DMS153 (cell line): ENCODE measurements around the gene VAMP4.
"Not testable (repeated sequence)": the region's sequence is repeated elsewhere in the genome, so short reads cannot be mapped to it uniquely, and the experiment has no call there.

Experiments
- DNase-seq: peaks from one replicate; lab custom pipeline; 2025; lab: John Stamatoyannopoulos, UW

VAMP4 gene

DNA sequence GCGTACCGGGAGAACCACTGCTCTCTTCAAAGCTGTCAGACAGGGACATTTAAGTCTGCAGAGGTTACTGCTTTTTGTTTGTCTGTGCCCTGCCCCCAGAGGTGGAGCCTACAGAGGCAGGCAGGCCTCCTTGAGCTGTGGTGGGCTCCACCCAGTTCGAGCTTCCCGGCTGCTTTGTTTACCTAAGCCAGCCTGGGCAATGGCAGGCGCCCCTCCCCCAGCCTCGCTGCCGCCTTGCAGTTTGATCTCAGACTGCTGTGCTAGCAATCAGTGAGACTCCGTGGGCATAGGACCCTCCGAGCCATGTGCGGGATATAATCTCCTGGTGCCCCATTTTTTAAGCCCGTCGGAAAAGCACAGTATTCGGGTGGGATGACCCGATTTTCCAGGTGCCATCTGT lies 46.1 kb downstream of the VAMP4 start:
- DNase-seq, result not testable (repeated sequence)

DNA sequence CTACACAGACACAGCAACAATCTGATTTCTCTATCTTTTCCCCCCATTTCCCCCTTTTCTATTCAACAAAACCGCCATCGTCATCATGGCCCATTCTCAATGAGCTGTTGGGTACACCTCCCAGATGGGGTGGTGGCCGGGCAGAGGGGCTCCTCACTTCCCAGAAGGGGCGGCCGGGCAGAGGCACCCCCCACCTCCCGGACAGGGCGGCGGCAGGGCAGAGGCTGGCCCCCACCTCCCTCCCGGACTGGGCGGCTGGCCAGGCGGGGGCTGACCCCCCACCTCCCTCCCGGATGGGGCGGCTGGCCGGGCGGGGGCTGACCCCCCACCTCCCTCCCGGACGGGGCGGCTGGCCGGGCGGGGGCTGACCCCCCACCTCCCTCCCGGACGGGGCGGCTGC lies 48.3 kb downstream of the VAMP4 start:
- not testable (repeated sequence) for DNase-seq

DNA sequence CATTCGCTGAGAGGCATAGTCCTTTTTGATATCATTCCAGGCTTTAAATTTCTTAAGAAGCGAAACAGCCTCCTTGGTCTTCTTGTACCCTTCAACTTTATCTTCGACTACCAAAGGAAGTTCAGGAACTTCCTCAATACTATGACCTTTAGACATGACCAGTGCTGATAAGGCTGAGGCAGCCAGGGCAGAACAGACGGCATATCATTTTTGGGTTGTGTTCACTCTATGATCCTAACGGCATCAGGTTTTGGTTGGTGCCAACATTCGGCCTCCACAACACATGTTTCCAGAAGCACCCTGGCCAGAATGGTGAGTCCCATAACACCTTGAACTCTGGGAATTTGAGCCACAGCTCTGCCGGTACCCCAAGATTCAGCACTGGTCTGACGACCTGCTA lies 58.0 kb downstream of the VAMP4 start:
- no peak for DNase-seq

DNA sequence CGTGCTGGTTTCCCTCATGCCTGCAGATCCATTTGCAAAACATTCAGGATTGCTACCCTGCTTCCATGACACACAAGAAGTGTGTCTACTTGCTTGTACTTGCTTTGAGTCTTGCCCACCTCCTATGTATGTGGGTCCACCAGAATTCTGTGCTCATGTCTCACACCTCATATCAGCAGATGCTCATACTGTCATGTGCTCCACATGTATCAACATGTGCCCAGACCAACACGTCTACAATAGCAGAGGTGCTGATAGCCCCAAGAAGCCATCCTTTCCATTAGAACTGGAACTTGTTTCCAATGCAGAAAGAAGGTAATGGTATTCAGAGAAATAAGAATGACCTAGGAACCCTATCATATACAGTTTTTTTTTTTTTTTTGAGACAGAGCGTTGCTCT lies 61.5 kb downstream of the VAMP4 start:
- no peak for DNase-seq

DNA sequence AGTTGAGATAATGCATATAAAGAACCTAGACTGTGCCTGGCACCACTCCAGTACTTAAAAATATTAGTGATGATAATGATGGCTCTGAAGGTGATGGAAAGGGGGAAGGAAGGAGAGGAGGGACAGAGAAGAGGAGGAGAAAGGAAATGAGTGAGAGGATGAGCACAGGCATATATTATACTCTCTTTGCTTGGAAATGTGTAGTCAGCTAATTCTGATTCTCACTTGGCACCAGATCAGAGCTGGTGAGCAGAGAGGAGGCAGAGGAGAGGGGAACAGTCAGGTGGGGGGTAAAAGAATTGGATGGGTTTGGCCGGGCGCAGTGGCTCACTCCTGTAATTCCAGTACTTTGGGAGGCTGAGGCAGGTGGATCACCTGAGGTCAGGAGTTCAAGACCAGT lies 65.0 kb downstream of the VAMP4 start:
- DNase-seq, result no peak

DNA sequence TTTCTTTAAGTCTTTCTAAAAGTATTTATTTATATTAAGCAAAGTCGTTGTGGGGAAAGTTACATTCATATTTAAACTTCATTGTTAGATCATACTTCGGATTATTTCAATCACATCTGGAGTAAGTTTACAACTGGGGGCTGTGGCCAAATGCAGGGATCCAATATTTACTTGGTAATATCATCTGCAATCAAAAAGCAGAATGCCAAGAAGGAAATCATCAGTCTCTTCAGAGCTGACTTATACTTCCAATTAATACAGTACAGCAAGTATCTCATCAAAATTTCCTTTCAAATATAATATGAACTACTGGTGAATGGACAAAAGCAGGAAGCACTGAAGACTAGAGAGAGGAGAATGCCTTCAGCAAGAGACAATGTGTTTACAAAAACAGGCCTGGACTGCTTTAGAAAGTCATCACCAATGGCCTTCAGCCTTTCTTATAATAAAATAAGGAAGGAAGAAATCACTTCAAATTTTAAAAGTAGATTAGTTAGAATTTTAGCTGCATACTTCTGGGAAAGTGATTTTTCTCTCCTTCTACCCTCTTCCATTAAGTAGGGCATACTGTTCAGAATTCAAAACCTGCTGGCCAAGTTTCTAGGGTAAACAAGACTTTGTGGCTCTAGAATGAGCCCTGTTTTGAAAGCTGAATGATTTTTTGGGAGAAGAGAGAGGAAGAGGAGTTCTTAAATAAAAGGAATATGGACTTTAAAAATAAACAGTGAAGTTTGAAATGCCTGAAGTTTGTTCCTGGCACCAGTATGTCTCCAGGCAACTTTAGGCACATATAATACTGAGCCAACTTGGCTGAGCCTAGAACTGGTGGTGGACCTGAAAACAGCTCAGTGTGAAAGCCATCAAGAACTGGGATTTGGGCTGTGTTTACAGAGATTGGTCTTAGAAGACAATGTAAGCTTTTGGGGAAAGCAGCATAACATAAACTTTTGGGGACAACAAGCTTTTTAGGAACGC lies 67.1 kb downstream of the VAMP4 start:
- no peak for DNase-seq

DNA sequence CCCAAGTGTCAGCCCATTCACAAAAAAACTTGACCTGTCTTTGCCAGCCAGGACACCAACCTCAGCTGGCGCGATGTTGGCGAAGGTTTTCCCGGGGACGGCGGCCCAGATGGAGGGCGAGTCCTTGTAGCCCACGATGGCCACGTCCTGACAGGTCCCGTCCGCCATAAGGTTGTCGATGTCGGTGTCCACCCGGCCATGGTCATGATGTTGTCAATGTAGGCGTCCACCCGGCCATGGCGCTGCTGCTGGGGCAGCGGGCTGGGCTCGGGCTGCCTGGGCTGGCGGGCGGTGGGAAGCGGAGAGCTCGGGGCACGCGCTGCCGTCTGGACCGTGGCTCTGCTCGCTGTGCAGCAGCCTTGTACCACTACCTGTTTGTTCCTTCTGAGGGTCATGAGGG lies 71.1 kb downstream of the VAMP4 start:
- DNase-seq, result no peak

DNA sequence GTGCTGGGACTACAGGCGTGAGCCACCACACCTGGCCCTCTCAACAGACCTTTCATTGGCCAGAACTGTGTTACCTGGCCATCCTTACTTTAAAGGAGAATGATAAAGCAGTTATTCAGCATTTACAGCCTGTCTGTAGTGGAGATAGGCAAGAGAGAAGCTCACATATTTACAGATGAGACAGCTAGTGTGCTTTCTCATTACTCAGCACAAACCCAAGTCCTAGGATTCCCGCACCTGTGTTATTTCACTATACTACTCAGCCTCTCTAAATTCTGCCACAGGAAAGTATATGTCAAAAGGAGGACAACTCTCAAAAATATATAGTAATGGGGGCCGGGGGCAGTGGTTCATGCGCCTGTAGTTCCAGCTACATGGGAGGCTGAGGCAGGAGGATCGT lies 73.5 kb downstream of the VAMP4 start:
- no peak for DNase-seq

DNA sequence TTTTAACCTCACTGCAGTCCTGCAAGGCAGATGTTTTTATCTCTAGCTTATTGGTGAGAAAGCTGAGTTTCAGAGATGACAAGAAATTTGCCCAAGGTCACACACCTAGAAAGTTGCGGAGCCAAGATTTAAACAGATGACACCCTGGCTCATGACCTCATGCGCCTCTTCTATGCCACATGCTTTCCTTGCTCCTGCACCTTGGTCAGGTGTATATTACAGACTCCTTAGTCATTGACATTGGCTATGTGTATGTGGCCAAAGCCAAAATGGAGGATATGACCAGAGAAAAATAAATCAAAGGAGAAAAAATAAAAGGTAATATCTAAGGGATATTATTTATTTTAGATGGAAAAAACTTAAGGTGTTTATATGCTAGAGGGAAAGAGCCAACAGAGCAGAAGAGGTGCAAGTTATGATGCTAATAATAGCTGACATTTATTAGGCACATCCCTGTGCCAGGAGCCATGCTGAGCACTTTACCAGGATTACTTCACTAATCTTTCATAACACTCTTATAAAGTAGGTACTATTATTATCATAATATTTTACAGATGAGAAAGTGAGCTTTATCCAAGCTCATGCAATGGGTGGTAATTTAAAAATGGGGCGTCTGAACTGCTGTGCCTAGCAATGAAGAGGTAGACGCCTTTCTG lies 75.6 kb downstream of the VAMP4 start:
- DNase-seq, result no peak

DNA sequence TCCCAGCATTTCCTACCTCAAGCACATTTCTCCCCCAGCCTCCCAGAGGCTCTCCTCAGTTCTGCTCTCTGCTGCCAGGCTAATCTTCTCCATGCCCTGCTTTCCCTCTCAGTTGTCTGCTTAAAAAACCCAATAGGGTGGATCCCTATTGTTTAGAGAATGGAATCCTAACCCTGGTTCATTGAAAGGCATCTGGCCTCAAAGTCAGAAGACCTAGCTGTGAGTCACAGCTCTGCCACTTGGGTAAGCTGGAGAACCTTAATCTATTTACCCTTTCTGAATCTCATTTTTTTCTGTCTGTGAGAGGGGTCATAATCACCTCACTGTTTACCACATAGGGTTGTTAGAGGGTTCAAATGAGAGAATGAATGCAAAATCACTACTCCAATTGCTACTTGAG lies 76.9 kb downstream of the VAMP4 start:
- DNase-seq, result no peak

DNA sequence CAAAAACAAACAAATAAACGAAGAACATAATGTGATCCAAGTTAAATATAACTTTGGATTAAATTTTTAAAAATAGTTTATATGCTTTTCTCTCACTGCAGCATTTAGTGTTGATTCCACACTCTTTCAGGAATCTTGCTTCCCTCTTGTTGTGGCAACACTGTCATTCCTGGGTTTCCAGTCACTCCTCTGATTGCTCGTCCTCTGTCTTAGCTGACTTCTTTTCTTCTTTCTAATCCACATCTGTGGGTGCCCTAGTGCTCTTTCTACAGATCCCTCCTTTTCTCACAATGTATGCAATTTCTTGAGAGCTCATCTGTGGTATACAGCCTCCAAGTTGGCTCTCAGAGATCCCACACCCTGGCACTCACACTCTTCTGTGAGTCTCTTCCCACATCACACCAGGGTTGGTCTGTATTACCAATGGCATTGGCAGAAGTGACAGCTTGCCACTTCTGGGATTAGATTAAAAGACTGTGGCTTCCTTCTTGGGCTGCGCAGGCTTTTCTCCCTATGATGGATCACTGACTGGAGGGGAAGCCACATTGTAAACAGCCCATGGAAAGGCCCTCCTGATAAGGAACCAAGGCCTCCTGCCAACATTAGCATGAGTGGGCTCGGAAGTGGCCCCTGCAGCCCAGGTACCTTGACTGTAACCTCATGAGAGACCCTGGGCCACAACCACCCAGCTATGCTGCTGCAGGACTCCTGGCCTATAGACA lies 77.8 kb downstream of the VAMP4 start:
- no peak for DNase-seq

DNA sequence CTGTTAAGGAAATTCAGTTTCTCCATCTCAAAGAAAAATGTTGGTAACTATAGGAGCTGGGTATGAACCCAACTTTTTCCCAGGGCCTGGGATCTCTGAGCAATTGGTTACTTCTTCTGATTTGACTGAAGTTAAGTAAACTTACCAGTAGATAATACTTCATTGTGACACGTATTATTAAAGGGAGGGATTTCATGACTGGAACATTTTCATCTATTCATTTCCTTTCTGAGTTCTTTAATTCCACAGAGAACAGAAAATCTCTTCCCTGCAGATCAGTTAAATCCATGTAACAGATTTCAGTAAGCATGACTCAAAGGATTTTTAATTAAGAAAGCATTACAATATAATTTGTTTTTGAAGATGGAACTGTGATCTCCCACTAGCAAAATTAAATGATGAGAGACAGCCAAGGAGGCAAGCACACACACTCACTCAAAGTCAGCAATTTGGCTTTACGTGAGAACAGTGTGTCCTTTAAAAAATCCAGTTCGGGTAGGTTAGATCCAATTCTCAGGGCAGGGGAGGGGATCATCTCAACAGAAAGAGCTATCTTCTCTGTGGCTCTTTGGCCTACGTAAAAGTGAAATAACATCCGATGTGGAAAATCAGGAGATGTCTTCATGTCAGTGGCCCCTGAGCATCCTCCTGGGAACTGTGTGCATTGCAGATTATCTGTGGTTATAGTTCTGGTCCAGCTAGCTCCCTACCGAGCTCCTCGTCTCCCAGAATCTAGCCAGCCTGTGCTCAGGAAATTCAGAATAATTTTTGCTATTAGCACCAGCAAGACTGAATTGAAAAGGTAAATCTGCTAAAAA lies 78.6 kb downstream of the VAMP4 start:
- no peak for DNase-seq

DNA sequence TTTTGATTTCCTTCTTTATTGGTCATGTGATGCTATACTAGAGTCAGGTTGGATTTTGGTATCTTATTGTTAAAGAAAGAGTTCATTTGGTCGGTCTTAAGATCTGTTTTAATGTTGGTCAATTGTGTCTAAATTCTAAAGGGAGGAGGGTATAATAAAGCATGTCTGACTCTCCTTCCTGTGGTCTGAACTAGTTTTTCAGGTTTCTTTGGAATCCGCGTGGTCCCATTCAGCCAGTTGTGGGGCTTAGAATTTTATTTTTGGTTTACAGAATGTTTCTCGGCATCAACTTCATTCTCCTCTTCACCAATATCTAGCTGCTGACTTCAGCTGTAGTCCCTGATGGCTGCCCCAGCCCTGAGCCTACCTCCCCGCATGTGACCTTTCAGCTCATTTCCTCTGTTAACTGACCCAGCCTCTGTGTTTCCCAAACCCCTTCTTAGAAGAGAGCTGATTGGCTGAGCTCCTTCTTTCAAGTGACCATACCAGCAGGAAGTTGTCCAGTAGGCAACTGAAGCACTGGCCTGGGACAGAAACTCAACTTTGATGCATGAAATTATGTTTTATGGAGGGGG lies 80.7 kb downstream of the VAMP4 start:
- DNase-seq, result no peak

DNA sequence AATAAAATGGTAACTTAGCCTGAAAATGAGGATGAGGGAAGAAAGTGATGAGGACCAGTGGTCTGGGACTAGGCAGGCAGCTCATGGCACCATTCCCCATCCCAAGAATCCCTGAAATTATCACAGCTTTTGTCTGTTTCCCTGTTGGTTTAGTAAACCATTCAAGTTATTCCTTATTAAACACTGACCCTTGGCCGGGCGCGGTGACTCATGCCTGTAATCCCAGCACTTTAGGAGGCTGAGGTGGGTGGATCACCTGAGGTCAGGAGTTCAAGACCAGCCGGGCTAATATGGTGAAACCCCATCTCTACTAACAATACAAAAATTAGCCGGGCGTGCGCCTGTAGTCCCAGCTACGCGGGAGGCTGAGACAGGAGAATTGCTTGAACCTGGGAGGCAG lies 85.7 kb downstream of the VAMP4 start:
- not testable (repeated sequence) for DNase-seq

DNA sequence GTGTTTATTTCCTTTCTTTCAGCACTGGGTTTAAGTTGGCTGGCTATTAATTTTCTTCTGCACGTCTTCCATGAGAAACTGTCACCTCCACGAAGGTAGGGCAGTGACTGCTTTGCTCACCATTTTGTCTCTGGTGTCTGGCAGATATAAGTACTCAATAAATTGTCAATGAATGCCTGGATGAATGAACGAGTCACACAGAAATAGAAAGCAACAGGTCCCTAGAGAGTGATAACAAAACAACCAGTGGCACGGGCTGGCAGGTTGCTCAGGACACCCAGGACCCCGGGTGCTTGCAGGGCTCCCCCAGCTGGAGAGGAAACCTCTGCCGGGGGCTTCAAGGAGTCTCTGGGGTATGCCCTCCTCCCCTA lies 86.1 kb downstream of the VAMP4 start:
- no peak for DNase-seq

DNA sequence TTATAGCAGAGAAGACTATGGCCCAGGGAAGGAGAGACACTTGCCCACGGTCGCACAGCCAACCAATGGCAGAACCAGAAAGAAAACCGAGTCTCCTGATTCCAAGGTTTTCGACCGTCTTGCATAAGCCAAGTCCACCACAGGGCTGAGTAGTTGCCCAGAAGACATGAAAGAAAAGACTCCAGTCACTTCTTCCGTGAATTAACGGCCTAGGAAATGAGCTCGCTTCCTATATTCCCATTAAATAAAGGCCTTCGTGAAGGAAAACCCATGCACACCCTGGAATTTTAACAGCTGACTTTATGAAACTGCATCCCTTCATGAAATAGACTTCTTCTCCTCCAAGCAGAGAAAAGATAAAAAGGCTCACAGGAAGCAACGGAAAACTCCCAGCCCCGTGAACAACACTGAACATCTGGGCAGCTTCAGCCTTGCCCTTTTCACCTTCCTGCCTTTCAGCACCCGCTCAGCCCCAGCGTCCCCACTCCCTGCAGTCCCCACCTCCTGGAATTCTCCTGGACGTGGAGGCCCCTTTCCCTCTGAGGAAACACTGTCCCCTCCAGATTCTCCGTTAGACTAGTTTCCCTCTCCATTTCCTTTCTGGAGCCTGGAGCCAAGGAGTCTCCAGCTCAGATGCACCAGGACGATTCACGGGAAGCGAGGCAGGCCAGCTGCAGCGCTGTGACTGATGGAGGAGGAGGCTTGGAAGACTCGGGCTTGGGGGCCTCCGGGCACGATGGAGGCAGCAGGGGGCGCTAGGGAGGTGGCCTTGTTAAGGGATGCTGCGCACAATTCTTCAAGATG lies 86.7 kb downstream of the VAMP4 start:
- peak; percentile 3 for DNase-seq

DNA sequence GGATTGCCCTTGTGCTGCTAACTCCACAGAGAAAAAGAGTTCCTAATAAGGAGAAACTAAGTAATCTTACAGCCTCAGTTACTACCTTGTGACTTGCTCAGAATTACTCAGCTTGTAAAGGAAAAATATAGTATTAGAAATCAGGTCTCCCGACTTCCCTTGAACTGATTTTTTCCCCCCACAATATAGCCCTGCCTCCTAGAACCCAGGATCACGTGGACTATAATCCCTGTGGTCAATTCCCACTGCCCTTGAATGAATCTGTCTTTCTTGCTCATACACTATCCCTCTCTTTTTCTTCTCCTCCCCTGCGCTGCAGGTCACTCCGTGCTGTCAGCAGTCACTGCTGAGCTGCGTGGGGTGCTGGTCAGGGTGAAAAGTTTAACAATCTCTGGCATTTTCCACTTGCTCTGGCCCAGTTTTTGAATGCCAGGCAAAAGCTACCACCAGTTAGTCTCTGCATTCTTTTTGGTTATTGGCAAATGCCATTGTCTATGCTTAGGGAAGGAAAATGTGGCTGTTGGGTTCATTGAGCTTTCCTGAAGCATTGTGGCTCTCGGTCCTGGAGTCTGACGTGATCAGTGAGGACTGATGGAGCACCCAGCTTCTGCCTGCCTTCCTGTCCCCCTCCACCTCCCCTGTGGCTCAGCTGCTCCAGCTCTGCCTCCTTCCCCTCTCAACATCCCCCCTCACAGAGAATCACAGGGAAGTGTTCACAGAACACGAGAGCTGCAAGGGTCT lies 87.5 kb downstream of the VAMP4 start:
- DNase-seq, result no peak

DNA sequence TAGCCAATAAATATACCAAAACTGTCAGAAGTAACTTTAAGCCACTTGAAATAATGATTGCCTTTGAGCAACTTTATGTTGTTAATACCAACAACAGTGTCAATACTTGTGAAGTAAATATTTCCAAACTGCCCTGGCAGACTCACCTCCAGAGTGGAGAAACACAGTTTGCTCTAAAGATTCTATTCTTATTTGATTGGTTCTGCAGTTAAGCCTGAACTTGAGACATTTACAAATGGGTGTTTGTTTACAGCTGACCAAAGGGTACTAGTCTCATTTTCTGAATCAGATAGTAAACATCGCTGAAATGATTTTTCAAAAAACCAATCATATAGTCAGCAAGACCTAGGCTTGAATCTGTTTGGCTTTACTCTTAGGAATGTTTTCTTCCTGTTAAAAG lies 88.1 kb downstream of the VAMP4 start:
- DNase-seq, result no peak

DNA sequence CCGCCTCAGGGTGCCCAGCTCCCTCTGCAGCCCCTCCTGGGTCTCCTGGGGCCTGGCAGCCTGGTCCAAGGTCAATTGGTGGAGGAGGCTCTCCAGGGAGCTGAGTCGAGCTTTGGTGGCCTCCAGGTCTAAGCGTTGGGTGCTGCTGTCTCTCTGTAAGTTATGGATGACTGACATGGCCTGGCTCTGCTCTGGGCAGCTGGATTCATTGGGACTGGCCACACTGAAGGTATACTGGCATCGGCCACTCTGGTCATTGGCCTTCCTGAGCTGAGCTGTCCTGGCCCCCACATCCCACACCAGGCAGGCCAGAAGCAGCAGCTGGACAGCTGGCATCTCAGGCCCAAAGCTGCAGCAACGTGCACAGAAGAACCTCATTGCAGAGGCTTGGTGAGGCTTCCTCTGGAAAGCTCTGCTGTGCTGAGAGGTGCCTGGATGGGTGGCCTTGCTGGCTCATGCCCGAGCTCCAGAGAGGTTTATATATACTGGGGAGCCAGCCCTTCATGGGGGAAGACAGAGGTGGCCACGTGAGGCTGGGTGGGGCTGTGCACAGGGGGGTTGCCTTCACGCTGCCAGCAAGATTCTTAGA lies 89.5 kb downstream of the VAMP4 start, which contains the start of gene MYOC:
MYOC (minus strand) TSS at position 455 of the 589 bp plus-strand sequence; CDS start at position 378, 77 bp downstream.
- no peak for DNase-seq
